ENCODE data around the gene PHOSPHO1.

Gene PHOSPHO1

GRCh38 chr17:49244839-49245238, 14.3 kb upstream of the PHOSPHO1 start:
- FAIRE-seq (peak; percentile 17), DNase-seq (ENCODE audit: low spot score) (no peak)

GRCh38 chr17:49242813-49243212, 12.2 kb upstream of the PHOSPHO1 start:
- DNase-seq (ENCODE audit: low spot score) (no peak), FAIRE-seq (no peak)

GRCh38 chr17:49241692-49242397, 11.3 kb upstream of the PHOSPHO1 start:
- FAIRE-seq (peak; percentile 68), DNase-seq (ENCODE audit: low spot score) (no peak)

DNA sequence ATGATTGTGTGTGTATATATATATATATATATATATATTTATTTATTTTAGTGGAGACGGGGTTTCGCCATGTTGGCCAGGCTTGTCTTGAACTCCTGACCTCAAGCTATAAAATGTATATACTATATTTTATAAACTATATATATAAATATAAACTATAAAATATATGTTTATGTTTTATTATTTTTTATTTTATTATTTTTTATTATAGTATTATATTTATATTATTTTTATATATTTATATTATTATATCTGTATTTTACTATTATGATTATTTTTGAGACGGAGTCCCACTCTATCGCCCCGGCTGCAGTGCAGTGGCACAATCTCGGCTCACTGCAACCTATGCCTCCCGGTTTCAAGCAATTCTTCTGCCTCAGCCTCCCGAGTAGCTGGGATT, 10.5 kb upstream of the PHOSPHO1 start:
- no peak for FAIRE-seq
- DNase-seq (ENCODE audit: low spot score), result no peak

DNA sequence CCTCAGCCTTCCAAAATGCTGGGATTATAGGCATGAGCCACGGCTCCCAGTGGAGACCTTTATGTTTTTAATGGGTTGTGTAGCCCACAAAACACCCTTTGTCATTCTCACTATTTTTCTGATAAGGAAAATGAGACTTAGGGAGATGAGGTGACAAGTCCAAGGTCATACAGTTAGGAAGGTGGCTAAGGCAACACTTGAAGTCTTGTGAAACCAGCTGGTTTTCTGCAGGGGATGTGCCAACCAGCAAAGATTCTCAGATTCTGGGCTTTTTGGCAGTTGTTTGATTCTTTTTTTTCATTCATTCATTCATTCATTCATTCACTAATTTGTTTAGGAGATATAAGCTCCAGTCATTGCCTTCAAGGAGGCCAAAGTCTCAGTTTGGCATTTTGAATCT, 10.0 kb upstream of the PHOSPHO1 start:
- DNase-seq (ENCODE audit: low spot score), result no peak
- FAIRE-seq, result no peak

- FAIRE-seq, result no peak
- DNase-seq (ENCODE audit: low spot score), result no peak
Measured at GRCh38 chr17:49239963-49240362, 9.4 kb upstream of the PHOSPHO1 start.

DNA sequence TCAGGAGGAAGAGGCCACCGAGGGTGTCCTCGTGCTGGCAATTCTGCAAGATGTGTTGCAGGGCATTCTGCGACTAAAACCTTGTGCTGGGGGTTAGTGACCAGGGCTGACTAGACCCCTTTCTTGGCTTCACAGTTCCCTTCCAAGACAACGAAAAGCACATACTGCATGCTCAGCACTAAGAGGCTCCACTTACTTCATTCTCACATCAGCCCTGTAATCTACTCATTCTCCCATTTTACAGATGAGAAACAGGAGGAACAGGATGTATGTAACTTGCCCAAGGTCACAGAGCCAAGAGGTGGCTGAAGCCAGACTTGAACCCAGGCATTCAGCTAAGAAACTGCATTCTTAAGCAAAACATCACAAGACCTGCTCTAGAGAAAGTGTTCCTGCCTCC, 5.3 kb upstream of the PHOSPHO1 start:
- no peak for DNase-seq (ENCODE audit: low spot score)
- FAIRE-seq, result no peak

- FAIRE-seq, result no peak
Measured at GRCh38 chr17:49234509-49235080, 4.0 kb upstream of the PHOSPHO1 start.

GRCh38 chr17:49231563-49231894, 942 bp upstream of the PHOSPHO1 start:
- FAIRE-seq, result no peak

More at GRCh38 chr17:49234509-49235080, 4.0 kb upstream of the PHOSPHO1 start:
- no peak for DNase-seq (ENCODE audit: low spot score)

DNA sequence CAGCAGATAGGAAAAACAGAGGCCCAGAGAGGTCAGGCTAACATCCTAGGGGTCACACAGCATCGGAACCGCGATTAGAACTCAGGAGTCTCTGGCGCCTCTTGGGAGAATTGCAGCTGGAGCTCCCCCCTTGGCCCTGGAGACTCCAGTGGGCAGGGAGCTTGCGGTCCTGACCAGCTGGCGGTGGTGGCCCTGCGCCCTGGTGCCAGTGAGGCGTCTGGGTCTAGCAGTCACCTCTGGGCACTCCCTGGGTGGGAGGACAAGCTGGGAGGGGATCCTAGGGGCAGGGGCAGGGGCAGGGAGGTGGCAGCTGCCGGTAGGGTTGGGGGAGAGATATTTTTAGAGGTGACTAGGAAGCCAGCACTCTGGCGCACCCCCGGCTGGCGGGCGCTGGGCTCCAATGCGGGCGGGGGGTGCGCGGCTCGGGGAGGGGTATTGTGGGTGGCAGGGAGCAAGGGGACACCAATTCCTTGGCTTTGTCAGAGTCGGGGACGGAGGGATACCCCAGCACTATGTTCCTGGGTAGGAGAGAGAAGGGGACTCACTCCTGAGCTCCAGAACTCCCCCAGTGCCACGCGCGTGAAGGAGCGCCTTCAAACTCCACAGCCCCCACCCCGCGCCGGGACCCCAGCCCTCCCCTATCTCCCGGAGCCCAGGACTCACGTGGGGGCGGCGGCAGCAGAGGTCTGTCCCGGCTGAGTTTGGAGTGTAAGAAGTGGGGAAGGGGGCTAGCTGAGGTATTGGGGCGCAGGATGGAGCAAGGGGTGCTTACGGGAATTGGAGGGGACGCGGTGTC, 584 bp downstream of the PHOSPHO1 start:
- FAIRE-seq, result no peak
- DNase-seq (ENCODE audit: low spot score), result no peak

More at GRCh38 chr17:49231563-49231894, 942 bp upstream of the PHOSPHO1 start:
- DNase-seq (ENCODE audit: low spot score), result no peak

DNA sequence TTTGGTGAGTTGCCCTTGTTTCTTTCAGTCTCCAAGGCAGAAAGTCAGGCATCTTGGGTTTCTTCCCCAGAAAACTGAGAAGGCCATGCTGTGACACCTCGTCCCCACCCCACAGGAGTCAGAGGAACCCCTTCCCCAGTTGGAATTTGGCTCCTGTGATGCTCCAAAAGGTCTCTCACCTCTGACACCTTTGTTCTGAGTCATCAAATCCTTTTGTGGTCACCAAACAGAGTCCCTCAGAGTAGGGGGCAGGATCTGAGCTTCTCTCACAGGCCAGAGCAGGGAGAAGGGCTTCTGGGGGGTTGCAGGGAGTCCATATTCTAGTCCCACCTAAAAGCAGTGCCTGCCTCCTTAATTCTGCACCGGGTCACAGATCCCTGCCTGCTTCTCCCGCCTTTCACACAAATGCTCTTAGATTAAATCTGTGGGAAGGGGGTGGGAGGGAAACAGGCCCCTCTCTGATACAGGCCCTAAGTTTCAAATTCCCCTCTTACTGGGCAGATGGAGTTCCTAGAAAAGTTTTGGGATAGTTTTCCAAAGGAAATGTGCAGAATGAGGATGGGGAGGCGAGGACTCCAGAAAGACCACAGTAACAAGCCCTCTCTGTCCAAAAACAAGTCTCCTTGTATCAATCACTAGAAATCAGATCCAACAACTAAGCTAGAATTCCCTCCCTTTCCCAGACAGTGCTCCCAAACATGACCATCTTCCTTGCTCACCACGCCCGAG, 1.3 kb downstream of the PHOSPHO1 start:
- DNase-seq (ENCODE audit: low spot score) (no peak), FAIRE-seq (no peak)

- FAIRE-seq, result peak; percentile 79
- DNase-seq (ENCODE audit: low spot score), result peak; percentile 80
Measured at GRCh38 chr17:49227436-49228261, 2.9 kb downstream of the PHOSPHO1 start.

DNA sequence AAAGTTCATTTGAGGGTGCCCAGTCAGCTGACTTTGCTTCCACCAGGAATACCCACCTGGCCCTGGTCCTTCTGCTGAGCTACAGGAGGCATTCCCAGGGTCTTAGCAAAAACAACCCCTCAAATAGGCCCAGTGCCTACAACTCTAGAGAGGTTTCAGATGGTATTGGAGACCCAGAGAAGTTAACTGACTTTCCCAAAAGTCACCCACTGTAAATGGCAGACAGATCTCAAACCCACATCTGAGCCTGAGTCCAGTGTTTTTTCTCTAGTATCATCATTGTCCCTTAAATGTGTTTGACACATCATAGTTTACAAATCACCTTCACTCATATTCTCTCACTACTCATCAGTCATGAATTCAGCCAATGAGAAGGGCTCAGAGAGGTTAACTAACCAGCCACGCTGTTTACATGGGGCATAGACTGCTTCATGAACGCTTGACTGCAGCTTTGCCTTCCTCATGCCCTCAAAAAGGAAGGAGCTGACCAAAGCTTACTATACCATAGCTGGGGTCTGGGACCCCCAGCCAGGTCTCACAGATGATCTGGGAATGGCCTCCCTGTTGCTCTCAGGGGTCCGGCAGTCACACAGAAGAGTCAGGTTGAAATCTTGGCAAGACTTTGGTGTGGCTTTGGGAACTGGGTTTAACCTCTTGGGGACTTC, 3.7 kb downstream of the PHOSPHO1 start:
- DNase-seq (ENCODE audit: low spot score), result no peak

GRCh38 chr17:49225554-49226236, 4.9 kb downstream of the PHOSPHO1 start:
- no peak for FAIRE-seq
- DNase-seq (ENCODE audit: low spot score), result no peak

More for the DNA sequence above, 3.7 kb downstream of the PHOSPHO1 start:
- FAIRE-seq, result no peak

DNA sequence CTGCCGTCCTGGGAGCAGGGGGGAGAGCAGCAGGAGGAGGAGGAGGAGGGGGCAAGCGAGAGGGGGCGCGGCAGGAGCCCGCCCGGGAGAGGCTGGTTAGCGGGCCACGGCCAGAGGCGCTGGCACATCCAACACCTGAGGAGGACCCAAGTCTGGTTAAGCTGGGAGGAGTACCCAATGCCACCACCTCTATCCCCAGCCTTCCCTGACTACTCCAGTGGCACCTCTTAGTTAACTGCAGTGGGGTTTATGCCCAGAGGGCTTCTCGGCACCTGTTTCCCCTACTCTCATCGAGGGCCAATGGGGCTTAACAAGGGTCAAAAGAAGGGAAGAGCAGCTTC, 5.6 kb downstream of the PHOSPHO1 start:
- FAIRE-seq (no peak), DNase-seq (ENCODE audit: low spot score) (no peak)

DNA sequence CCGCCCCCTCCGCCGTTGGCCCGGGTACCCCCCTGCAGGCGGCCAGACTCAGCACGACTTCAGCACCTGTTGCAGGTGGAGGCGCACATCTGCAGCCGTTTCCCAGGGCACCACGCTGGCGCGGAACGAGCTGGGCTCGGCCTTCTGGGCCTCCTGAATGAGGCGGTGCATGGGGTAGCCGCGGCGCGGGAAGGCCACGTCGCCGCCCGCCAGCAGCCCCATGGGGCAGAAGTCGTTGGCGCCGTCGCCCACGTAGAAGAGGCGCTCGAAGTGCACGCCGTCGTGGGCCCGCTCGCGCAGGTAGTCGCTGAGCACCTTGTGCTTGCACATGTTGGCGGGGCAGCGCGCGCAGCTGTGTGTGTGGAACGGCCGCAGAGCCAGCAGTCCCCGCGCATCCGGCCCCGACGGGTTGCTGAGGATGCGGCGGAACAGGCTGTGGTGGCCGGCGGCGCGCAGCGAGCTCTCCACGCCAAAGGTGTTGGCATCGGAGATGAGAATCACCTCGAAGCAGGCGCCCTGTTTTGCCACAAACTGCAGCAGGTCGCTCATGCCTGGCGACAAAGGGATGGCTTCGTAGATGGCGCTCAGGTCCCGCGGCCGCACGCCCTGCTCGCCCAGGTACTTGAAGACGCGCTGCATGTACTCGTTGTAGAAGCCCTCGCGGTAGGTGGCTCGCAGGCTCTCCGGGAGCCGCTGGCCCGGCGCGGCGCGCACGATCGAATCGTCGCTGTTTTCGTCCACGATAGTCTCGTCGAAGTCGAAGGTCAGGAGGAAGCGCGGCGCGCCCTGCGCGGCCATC, 6.2 kb downstream of the PHOSPHO1 start:
- DNase-seq (ENCODE audit: low spot score) (no peak), FAIRE-seq (no peak)

DNA sequence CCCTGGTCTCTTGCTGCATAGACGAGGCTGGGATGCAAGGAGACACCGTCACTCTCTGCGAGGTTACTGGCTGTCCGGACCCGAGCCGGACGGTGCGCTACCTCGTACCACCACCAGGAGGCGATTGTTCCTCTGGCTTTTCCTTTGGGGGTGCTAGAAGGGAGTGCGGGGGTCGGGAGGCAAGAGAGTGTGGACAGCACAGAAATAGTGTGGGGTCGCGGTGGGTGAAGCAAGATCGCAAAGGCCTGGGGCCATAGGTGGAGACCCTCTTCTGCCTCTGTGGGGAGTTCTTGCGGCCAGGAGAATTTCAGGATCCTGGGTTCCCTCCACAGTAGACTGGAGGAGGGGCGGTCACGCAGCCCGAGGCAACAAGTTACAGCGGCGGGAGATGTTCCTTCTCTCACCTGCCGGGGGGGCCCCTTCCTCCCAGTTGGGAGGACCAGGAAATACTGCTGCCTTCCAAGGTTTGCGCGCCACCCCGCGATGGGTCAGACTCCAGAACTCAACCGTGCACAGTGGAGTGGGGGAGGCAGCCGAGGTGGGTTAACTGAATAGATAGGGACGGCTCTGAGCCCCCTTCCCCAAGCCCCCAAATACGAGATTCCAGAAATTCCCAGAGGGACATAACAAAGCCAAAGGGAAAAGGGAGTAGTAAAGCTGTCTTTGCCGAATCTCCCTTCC, 6.9 kb downstream of the PHOSPHO1 start:
- FAIRE-seq, result no peak
- no peak for DNase-seq (ENCODE audit: low spot score)

DNA sequence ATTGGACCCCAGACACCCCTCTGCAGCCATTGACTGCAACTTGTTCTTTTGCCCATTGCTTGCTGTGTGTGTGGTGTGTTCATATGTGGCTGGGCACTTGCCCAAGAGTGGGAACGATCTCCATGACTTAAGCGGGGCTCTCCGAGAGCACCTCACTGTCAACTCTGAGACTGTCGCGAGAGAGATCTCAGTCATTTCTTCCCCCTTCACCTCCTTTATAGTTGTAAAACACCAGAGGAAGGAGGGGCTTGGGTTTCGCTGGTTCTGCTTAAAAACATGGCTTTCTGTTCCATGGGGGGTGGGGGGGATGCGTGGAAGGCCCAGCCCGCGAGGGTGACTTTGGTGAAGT, 7.4 kb downstream of the PHOSPHO1 start:
- DNase-seq (ENCODE audit: low spot score), result no peak
- FAIRE-seq, result no peak

DNA sequence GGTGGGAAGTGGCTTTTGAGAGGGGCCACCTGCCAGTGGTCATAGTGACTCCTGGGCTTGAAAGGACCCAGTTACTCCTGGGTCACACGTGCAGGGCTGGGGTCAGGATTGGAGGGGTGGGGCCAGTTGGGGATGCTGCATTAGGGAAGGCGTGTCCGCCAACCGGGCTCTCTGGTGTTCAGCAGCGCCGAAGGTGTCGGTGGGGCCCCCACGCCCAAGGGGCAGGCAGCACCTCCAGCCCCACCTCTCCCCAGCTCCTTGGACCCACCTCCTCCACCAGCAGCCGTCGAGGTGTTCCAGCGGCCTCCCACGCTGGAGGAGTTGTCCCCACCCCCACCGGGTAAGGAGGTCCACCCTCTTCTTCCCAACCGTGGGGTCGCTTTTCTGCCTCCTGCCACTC, 10.6 kb downstream of the PHOSPHO1 start:
- no peak for DNase-seq (ENCODE audit: low spot score)
- no peak for FAIRE-seq
